Ishikawa (cell line): ENCODE measurements around the gene SLC2A4RG.

Source experiments
- CEBPB ChIP-seq: IDR thresholded peaks from 2 replicates; pipeline ENCODE4 v1.6.1; 2012
- CREB1 ChIP-seq: IDR thresholded peaks from 2 replicates; pipeline ENCODE4 v1.6.1; 2012; ENCODE audit warnings: low read depth
- EGR1 ChIP-seq: IDR thresholded peaks from 2 replicates; pipeline ENCODE4 v1.6.1; 2012
- EP300 ChIP-seq: IDR thresholded peaks from 2 replicates; pipeline ENCODE4 v1.6.1; 2012; ENCODE audit warnings: borderline replicate concordance
- FOXM1 ChIP-seq: IDR thresholded peaks from 2 replicates; pipeline ENCODE4 v1.6.1; 2012; ENCODE audit warnings: low read depth, borderline replicate concordance
- MAX ChIP-seq: IDR thresholded peaks from 2 replicates; pipeline ENCODE4 v1.6.1; 2012
- NFIC ChIP-seq: IDR thresholded peaks from 2 replicates; pipeline ENCODE4 v1.6.1; 2012
- RAD21 ChIP-seq: IDR thresholded peaks from 2 replicates; pipeline ENCODE4 v1.6.1; 2012; ENCODE audit warnings: low read depth
- REST ChIP-seq: IDR thresholded peaks from 2 replicates; pipeline ENCODE4 v1.6.1; 2012; ENCODE audit warnings: low read depth, mild to moderate bottlenecking
- TAF1 ChIP-seq: IDR thresholded peaks from 2 replicates; pipeline ENCODE4 v1.6.1; 2012; ENCODE audit warnings: low read depth, mild to moderate bottlenecking
- TCF12 ChIP-seq: IDR thresholded peaks from 2 replicates; pipeline ENCODE4 v1.6.1; 2012; ENCODE audit warnings: low read depth
- TEAD4 ChIP-seq: IDR thresholded peaks from 2 replicates; pipeline ENCODE4 v1.6.1; 2012
- USF1 ChIP-seq: IDR thresholded peaks from 2 replicates; pipeline ENCODE4 v1.6.1; 2012
- YY1 ChIP-seq: IDR thresholded peaks from 2 replicates; pipeline ENCODE4 v1.6.1; 2012; ENCODE audit warnings: low read depth

GRCh38 chr20:63704749-63705117 is 34.8 kb upstream of the SLC2A4RG start:
- TF ChIP-seq RAD21 (no peak), EGR1 (no peak), USF1 (no peak), EP300 (no peak), REST (no peak), YY1 (no peak), FOXM1 (no peak), NFIC (no peak), TAF1 (no peak), TEAD4 (no peak), MAX (no peak), CREB1 (no peak), CEBPB (no peak), TCF12 (no peak)
